RPMI7951 (cell line): ENCODE results near the gene RIOK1. TPM values are rescaled to one million over a fixed set of nuclear protein-coding genes. Genes with fewer than 3 reads are reported as not detected.
"Not testable (repeated sequence)": the region's sequence is repeated elsewhere in the genome, so short reads cannot be mapped to it uniquely, and the experiment has no call there.

ENCODE experiments used
- DNase-seq: peaks from one replicate; pipeline ENCODE4 v3.0.0-alpha.2; 2012; ENCODE audit warnings: low read depth
- total RNA-seq: library from RNA; depleted of rRNA; stranded (reverse); fragments of >200 nt; shearing (Covaris generic); gene quantifications from 2 replicates; pipeline ENCODE4 v1.2.3, GENCODE V29; 2014; rRNA removed

Gene RIOK1
- 11.9 and 15.5 TPM in 2 replicates for total RNA-seq

DNA sequence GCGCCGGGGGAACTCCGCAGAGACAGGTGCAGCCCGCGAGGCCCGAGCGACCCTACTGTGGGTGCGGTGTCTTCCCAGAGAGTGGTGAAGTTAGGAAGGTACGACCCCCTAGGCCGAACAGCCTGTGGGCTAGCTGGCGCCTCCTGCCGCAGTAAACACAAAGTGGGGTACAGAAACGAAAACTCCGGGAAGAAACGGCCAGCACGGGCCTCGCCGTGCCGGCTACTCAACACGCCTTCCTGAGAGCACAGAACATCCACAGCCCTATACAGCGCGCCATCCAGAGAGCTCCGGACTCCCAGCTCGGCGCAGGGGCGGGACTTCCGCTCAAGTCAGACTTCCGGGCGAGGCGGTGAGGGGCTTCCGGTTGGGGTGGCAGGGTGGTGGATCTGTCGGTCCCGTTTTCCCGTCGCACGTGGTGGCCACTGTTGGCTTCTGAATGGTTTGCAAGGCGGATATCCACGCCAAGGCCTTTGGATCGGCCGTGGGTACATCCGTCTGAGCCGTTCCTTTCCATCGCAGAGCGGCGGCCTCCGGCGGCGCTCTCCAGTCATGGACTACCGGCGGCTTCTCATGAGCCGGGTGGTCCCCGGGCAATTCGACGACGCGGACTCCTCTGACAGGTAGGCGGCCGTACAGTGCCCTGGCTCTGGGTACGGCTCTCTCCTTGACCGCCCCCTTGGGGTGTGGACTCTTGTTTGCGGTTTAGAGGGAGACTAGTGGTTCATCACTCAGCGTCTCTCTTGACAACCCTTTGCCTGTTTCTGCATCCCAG lies at the start of gene RIOK1, which contains the start of gene CAGE1:
RIOK1 (plus strand) TSS at position 358 of the 775 bp plus-strand sequence; CDS start at position 553, 195 bp downstream.
CAGE1 (minus strand) TSS at position 292 of the 775 bp plus-strand sequence. CDS start 2,569 bp downstream, outside the sequence.
- peak; percentile 93 for DNase-seq

DNA sequence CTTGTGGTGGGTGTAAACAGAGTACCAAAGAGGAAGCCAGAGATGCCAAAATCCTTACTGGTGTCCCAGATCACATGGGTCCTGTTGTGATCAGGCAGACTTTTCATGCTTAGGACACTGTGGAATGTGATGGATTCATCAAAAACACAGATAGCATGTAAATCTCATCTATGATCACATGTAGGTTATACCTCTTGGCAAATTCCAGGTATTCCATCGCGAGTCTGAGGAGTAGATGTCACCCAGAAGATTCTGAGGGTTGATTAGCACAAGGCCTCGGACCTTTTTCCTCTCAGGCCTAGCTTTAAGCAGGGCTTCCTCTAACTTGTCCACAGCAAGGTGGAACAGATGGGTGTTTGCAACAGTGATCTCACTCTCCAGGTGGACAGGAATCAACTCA lies 48.3 kb upstream of the RIOK1 start:
- no peak for DNase-seq

DNA sequence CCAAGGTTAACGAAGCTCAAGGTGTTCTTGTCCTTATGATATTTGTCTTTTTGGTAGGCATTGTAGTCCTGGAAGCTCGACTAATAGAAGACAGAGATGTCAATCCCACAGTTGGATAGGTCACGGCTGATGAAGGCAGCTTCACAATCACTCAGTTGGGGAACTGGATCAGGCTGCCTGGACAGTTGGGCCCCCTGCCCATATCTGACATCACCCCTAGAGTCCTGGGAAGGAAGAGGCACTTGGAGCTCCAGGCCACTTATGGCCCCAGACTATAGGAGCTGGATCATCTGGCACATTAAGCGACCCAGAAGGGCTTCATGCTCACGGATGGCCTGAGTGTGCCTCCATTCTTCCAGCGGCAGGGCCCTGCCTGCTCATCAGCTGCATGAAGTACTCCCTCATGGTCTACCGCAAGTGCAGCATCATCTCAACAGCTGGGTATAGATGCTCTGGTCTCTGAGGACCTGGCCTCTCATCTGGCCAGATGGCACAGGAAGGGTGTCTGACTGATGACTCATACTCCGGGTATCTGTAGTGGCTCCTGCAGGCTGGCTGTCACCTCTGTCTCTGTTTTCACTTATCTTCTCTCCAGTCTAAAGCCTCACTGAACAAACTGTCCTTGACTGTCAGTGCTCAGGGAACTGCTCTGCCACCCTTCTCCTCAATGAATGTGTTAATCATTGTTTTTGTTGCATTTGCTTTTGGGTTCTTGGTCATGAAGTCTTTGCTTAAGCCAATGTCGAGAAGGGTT lies 47.4 kb upstream of the RIOK1 start:
- peak; percentile 57 for DNase-seq

DNA sequence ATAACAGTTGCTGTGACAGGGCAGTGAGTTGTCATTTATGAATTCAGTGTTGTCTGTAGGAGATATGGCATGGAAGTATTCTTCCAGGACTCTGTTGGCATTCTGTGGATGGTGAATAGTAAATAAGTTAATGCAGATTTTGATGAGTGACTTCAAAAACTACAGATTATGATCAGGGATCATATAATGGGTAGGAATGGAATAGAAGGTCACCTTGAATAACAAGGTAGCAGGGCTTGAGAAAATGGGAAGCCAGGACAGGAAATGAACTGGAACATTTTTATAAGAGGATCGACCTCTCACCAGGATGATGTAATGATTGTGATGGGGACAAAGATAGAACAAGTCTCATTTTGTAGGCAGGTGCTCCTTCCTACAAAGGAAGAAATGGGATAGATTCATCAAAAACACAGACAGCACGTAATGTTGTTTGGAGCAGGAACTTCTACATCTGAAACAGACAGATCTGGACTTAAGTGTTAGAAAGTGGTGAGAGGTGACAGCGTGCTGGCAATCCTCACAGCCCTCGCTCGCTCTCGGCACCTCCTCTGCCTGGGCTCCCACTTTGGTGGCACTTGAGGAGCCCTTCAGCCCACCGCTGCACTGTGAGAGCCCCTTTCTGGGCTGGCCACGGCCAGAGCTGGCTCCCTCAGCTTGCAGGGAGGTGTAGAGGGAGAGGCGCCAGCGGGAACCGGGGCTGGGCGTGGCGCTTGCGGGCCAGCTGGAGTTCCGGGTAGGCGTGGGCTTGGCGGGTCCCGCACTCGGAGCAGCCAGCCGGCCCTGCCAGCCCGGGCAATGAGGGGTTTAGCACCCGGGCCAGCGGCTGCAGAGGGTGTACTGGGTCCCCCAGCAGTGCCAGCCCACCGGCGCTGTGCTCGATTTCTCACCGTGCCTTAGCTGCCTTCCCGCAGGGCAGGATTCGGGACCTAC lies 45.8 kb upstream of the RIOK1 start:
- DNase-seq = no peak

DNA sequence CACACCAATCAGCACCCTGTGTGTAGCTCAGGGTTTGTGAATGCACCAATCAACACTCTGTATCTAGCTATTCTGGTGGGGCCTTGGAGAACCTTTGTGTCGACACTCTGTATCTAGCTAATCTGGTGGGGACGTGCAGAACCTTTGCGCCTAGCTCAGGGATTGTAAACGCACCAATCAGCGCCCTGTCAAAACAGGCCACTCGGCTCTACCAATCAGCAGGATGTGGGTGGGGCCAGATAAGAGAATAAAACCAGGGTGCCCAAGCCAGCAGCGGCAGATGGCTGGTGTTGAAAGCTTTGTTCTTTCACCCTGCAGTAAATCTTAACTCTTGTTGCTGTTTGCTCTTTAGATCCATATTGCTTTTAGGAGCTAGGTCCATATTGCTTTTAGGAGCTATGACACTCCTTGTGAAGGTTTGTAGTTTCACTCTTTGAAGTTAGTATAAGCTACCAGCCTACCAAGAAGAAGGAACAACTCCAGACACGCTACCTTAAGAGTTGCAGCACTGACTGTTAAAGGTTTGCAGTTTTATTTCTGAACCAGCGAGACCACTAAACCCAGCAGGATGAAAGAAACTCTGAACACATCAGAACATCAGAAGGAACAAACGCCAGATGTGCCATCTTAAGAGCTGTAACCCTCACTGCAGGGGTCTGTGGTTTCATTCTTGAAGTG lies 44.7 kb upstream of the RIOK1 start:
- DNase-seq = not testable (repeated sequence)

DNA sequence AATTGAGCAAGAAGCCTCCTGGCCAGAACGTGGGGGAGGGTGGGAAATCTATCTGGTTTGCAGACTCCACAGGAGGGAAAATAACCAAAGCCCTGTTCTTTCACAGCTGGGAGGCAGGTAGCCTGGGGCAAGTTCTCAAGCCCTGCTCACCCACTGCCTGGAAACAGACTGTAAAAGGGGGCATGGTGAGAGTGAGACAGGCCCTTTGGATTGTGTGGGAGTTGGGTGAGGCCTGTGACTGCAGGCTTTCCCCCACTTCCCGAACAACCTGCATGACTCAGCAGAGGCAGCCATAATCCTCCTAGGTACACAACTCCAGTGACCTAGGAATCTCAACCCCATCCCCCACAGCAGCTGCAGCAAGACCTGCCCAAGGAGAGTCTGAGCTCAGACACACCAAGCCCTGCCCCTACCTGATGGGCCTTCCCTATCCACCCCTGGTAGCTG lies 42.0 kb upstream of the RIOK1 start:
- peak; percentile 33 for DNase-seq

DNA sequence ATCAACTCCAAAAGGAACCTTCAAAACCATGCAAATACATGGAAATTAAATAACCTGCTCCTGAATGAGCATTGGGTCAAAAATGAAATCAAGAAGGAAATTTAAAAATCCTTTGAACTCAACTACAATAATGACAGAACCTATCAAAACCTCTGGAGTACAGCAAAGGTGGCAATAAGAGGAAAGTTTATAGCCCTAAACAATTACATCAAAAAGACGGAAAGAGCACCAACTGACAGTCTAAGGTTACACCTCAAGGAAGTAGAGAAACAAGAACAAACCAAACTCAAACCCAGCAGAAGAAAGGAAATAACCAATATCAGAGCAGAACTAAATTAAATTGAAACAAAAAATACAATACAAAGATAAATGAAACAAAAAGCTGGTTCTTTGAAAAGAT lies 39.0 kb upstream of the RIOK1 start:
- DNase-seq = not testable (repeated sequence)

DNA sequence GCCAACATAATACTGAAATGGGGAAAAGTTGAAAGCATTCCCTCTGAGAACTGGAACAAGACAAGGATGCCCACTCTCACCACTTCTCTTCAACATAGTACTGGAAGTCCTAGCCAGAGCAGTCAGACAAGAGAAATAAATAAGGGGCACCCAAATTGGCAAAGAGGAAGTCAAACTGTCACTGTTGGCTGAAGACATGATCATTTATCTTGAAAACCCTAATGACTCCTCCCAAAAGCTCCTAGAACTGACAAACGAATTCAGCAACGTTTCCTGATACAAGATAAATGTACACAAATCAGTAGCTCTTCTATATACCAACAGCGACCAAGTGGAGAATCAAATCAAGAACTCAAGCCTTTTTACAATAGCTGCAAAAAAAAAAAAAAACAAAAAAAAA lies 37.7 kb upstream of the RIOK1 start:
- not testable (repeated sequence) for DNase-seq

DNA sequence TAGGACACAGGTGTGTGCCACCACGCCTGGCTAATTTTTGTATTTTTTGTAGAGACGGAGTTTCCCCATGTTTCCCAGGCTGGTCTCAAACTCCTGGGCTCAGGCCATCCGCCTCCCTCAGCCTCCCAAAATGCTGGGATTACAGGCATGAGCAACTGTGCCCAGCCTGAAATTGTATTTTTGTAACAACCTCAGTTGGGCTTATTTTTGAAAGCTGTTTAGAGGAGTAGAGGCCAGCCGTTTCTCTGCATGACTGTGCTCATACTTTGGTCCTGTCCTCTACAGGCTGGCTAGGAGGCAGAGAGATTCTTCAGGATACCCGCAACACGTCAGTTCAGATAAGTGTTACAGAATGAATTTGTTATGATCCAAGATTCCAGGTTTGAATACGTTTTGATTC lies 22.2 kb upstream of the RIOK1 start:
- no peak for DNase-seq

DNA sequence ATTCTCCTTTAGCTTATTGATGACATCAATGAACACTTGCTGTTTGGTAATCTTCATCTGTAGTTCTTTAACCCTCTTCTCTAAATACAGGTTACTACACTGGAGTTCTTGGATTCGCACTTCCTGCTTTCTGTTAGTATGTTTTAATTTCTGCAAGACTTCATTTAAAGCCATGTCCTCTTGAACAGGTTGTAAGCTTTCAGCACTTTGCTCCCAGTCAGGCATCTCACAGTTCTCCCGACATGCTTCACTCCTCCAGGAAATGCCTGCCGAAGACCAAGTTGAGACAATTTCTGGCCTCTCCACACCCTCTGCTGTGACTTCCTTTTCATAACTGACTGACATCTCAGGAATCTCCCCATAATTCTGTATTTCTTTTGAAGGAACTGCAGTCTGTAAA lies 15.9 kb upstream of the RIOK1 start:
- no peak for DNase-seq

DNA sequence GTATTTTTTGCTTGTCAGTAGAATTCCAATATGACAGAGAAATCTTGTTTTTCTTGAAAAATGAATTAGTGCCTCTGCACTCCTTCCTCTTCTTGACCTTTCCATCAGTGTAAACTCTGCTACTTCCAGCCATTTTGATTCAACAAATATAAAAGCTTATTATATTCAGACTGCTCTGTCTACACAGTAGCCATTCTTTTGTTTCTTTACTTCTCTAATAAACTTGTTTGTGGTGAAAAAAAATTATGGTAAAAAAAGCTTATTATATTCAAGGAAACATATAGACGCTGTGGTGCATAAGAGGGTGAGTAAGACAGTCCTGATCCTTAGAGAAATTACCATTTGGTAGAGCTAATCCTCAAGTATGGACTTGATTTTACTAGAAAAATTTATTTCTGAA lies 11.6 kb upstream of the RIOK1 start:
- no peak for DNase-seq

DNA sequence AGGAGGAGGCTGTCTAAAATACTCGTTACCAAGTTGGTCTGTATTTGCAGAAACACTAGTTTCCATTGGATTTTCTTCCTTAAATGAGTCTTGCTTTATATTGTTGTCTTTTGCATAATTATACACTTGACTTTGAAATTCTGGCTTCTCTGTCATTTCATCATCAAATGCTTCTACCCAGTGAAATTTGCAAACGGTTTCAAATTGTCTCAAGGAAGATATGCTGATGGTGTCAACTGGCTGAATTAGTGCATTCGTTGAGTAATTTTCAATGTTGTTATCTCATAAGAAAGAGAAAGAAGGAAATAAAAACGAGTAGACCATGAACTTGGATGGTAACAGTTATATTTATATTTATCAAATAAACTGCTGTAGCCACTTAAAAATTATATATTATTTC lies 10.9 kb upstream of the RIOK1 start:
- DNase-seq = no peak

DNA sequence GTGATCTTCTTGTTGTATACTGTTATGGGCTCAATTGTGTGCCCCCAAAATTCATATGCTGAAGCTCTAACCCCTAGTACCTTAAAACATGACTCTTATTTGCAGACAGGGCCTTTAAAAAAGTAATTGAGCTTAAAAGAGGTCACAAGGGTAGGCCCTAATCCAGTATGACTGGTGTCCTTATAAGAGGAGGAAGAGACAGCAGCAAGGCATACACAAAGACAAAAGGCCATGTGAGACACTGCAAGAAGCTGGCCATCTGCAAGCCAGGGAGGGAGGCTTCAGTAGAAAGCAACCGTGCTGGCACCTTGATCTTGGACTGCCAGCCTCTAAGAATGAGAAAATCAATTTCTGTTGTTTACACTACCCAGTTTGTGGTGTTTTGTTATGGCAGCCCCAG lies 8.5 kb upstream of the RIOK1 start:
- no peak for DNase-seq

DNA sequence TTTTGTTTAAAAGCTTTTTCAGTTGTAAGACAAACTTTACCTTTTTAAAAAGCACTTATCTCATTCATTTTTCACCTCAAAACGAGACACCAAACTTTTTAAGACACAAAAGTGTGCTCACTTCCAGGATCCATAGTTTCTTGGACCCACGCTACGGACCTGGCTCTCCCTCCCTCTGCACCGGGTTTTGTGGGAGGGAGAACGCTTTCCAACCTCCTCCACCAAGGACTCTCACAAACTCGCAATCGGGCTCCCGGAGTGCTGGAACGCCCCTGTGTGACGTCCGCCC lies 502 bp upstream of the RIOK1 start:
- peak; percentile 62 for DNase-seq

DNA sequence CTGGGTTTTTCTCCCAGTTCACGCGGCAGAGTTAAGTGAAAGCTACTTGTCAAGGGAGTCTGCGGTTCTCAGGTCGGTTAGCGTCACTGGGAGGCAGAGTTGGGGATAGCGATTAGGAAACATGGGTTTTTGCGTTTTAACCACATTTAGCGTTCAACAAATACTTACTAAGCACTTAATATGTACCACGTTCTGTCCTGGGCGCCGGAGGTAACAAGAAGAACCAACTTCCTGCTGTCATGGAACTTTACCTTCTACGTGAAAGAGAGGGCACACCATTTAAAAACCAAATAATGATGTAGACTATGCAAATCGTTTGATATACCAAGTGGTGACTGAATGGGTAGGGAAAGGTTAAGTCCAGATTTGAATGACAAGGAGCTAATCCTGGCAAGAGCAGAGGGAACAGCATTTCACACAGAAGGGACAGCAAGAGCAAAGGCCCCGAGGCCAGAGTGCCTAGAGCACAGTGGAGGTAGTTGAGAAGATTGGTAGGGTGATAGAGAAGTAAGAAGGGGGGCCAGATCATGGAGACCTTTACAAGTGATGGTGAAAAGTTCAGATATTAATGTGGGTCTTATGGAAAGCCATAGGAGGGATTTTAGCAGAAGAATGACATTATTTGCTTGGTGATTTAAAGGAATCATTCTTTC lies 744 bp downstream of the RIOK1 start:
- DNase-seq = no peak

DNA sequence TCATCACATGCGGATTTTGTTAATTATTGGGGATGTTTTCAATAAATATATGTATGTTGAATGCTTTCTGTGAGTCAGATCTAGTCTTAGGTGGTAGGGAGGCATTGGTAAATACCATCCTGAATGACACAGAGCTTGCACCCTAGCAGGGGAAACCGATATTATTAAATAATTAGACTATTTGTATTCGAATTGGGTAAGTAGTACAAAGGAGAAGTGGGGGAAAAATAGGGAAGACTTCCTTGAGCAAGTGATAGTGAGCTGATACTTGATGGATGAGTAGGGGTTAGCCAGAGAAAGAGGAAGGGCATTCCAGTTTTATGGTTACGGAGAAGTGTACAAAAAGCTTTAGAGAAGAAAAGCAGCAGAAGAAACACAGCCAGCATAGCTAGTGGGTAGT lies 1.5 kb downstream of the RIOK1 start:
- no peak for DNase-seq

DNA sequence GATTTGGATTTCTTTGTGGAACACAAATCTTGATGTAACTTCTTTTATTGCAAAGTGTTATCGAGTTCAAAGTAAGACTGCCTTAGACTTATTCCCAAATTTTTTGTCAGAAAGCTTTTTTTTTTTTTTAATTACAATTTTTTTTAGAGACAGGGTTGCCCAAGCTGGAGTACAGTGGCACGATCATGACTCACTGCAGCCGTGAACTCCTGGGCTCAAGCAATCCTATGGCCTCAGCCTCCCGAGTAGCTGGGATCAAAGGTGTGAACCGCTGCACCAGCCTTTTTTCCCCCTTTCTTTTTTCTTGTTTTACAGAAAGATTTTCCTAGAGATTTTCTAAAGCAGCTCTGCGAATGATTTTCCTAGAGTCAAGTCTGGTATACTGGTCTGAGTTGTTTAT lies 2.8 kb downstream of the RIOK1 start:
- DNase-seq = no peak

DNA sequence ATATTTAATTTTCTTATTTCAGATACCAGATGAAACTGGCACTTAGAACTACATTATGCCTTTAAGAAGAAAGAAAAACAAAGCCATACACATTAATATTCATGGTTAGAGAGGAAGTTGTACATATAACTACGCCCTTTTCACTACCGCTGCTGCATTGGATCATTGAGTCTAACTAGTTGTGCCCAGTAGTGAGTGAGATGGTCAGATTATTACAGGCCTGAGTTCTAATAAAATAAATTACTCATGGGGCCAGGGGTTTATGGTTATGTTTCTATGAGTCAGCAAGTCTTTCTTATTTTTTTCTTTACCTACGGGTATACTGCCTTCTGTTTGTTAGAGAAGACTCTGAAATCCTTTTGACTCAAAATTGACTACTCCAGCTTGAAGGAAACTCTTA lies 11.5 kb downstream of the RIOK1 start:
- DNase-seq = no peak

DNA sequence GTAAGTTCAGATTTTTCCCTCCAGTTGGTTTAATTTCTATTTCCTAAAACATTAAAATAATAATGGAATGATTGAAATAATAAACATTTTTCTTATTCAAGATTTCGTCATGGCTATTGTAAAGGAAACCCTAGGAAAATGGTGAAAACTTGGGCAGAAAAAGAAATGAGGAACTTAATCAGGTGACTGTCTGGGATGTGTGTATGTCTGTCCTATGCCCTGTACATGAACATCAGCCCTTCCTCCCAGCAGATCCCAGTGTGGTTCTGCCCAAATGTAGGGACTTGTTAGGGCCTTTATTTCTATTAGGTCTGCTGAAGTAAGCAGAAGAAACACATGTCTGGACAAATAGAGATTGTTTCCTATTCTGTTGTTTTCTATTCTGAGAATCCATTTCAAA lies 13.1 kb downstream of the RIOK1 start:
- DNase-seq = no peak

DNA sequence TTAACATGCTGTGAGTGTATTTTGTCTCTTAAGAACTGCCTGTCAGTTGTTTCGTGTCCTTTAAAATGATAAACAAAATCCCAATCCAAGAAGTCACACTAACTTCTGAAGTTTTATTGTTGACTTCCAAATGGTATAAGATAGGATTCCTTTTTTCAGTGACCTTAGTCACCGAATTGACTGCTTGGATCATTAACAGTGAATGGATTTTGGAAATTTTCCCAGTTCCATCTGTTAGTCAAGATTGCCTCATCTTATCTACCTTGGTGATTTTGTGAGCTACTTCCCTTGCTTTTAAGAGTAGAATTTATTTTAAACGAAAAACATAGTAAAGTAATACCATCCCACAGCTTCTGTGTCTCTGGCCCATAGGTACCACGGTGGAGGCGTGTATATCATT lies 14.9 kb downstream of the RIOK1 start:
- DNase-seq = no peak

DNA sequence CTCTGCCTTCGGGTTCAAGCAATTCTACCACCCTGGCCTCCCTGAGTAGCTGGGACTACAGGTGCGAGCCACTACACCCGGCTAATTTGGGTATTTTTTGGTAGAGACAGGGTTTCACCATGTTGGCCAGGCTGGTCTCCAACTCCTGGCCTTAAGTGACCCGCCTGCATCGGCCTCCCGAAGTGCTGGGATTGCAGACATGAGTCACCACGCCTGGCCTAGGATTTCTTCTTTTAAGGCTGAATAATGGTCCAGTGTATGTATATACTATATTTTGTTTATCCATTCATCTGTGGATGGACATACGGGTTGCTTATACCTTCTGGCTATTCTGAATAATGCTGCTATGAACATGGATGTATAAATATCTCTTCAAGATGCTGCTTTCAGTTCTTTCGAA lies 17.1 kb downstream of the RIOK1 start:
- no peak for DNase-seq
